Measurements from ENCODE around the gene SPTLC3.
A peak's percentile ranks its signal among the peaks of the same experiment; 100 is the strongest.

SPTLC3 gene

DNA sequence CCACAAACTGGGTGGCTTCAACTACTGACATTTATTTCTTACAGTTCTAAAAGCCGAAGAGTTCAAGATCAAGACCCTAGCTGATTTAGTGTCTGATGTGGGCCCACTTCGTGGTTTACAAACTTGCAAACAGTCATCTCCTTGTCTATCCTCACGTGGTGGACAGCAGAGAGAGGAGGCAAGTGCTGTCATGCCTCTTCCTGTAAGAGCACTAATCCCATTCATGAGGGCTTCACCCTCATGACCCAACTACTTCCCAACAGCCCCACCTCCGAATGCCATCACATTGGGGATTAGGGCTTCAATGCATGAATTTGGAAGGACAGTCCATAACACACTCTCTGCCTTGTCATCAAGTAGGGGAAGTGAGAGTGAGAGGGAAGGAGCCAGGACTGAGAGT lies 196.7 kb downstream of the SPTLC3 start:
- DNase-seq: no peak

DNA sequence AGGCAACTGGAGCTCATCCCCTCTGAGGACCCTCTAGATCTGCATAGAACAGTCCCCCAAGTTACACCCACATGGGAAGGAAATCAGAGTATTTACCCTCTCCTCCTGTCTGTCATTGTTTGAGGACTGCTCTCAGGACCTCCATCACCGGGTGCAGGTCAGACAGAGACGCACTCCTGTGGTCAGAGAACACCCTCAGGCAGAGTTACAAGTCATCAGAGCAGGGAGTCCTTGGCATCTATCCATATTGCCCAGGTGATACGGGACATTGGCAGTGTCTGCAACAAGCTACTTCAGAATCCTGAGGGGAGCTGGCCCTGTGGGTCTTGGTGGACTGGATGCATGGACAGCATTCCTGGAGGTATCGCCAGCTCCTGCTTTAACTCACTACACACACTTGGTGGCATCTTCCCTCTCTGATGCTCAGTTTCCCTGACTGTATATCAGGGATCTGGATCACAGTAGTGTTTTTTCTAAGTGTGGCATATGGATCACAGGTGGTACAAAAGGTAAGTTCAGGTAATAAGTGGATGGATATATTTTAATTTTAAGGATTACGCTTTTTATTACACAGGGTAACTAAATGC lies 197.2 kb downstream of the SPTLC3 start:
- DNase-seq: no peak

DNA sequence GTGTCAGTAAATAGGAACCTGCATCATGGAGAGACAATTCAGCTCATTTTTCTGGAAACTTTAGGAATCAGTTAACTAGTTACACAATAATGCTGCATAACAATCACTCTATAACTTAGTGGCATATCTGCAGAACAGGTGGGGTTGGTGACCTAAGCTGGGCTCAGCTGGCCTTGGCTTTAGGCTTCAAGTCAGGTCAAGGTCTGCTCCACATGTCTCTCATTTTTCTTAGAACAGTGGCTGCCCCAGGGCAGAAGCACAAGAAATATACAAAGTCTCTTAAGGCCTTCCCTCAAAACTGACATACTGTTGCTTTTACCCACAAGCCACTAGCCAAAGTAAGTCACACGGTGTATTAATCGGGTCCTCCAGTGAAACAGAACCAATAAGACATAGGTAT lies 198.2 kb downstream of the SPTLC3 start:
- no peak for DNase-seq

DNA sequence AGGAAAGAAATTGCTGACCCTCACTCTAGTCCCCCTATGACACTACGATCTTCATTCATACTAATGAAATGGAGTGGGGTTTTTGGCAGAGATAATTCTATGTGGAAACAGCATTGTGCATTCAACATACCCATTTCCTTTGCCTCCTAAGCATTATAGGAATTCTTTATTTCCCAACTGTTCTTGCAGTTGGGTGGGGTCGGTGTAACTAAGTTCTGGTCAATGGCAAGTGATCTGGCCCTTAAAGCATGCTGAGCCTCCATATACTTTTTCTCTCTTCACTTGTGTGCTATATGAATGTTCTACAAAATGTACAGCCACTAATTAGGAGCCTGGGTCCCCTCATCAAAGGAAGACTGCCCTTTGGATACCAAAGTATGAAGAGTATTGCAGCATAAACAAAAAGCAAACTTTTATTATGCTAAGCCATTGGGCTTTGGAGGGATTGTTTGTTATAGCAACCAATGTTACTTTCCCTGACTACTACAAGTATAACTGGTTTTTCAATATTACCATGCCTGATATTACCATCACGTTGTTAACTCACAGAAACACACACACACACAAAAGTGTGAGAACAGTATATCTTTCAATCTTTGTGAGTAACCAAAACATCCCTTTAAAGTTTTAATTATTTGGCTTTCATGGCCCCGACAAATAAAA lies 203.3 kb downstream of the SPTLC3 start:
- DNase-seq: no peak

DNA sequence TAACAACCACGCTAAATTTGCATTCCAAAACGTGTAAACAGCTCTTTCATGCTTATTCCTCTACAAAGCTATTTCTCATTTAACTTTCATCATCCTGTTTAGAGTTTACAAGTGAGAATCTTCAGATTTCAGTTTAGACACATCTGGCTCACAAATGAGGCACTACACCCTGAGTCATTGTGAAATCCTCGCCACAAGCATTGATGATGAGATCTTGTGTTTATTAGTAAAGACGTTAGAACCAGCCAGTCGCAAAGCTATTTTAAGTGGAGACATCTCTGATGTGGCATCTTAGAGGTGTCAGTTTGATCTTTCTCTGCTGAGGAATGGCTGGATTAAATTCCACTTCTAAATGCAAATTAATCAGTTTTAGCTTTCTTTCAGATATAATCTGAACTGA lies 204.0 kb downstream of the SPTLC3 start:
- peak; percentile 12 for DNase-seq

DNA sequence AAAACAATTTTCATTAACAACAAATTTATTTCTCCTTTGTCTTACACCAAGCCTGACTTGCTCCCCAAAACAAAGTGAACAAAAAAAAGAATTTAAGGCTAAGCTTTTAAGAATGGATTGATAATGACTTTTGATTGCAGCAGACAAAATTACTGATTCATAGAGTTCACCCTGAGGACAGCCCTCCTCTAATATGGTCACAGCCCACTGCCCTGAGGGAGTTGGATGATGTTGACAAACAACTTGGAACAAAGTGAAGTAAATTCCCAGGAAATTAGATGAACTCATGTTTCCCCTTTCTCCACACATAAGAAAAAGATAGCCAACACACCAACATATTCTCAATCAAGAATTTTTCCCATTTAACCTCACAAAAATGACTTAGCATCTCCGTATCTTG lies 204.6 kb downstream of the SPTLC3 start:
- no peak for DNase-seq

DNA sequence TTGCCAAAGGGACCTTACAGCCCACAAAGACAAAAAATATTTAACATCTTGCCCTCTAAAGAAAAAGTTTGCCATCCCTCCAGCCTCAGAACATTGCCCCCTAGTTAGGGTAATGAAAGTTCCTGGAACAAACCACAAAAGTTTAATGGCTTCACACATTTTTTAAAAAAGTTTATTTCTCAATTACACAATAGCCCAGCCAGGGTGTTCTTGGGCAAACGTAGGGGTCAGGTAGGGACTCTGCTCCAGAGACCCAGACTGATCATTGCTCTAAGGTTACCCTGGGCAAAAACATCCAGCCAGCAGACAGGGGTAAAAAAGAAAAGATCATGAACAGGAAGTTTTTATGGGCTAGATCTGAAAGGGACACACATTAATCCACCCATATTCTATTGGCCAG lies 207.8 kb downstream of the SPTLC3 start:
- DNase-seq: no peak
